CD4-positive, alpha-beta T cell treated with Interleukin-6 for 4 hours (primary cell): ENCODE results near the gene ICA1L.
"Not testable (repeated sequence)": the region's sequence is repeated elsewhere in the genome, so short reads cannot be mapped to it uniquely, and the experiment has no call there.

Experiments
- DNase-seq: peaks from one replicate; pipeline ENCODE4 v3.0.0-alpha.2; 2020; ENCODE audit warnings: mixed read lengths

ICA1L gene

GRCh38 chr2:202871300-202872141 is at the start of gene ICA1L:
Gene ICA1L (minus strand): TSS chr2:202871766. CDS start chr2:202829009, 42,757 bp downstream.
- peak; percentile 56 for DNase-seq

DNA sequence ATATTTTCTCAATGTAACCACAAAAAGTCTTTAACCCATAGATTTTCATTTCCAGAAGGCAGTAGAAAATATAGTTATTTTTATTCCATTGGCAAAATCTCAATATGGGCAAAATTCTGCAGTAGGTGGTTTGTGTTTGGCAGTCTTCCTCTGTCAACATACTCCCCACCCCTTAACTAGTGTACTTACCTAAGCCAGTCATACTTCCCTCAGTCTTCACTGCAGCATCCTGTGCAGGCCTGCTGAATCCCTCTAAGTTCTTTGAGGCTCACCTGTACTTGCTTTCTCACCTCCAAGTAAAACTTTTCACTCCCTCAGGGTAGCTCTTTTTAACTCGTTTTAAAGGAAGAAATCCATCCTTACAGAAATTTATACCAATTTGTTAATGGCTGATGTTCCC is 47.3 kb upstream of the ICA1L start:
- no peak for DNase-seq

DNA sequence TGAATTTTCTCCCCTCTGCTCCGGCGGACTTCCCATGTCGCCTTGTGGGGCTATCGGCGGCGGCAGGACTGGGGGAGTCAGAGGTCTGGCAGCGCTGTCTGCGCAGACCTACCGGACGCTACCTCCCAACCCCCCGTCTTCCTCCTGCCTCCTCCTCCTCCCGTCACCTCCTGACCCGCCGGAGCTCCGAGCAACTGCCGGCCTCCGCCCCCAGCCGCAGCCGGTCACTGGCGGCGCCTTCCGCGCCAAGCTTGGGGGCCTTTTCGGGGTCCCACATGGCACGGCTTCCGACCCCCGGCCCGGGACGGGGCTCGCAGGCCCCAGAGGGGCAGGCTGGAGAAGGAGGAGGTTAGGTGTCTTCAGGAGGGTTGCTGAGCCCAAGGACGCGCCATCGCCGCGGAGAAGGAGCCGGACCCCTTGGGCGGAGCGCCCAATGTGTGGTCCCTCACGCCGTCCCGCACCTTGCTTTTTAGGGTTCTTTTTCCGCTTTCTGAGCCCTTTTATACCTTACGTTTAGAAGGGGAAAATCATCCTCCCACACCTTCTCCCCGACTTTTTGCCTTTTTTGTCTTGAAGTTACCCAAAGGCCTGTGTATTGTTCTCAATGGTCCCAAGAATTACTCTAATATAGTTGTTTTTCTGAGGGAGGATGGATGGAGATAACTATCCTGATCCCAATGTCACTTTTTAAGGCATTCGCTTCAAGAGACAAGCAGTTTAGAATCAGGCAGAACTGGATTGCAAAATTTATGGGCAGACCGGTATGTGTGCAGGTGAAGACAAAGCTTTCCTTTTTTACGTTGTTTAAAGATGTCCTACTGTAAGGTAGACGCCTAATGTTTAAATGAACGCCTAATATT is 41.0 kb upstream of the ICA1L start:
- DNase-seq, result not testable (repeated sequence)

- DNase-seq, result peak; percentile 92
These were observed 40.2 kb upstream of the ICA1L start, which contains the start of the genes CARF and WDR12 for GRCh38 chr2:202911512-202912341. Gene CARF (plus strand): TSS chr2:202912275. CDS start chr2:202941903, 29,628 bp downstream. Gene WDR12 (minus strand): TSS chr2:202911673. CDS start chr2:202911476, 197 bp downstream.

DNA sequence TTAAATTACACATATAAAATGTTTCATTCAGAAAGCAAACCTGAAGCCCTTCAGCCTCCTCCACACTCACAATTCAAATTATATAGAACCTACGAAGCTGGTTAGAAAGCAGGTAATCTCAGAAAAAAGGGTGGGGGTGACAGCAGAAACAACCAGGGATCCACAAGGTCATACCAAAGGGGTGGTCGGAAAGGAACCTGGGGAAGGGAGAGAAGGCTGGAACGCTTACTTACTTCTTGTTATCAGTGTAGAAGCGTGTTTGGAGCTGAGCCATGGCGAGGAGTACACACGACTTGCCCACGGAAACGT is 39.6 kb upstream of the ICA1L start:
- DNase-seq, result no peak

DNA sequence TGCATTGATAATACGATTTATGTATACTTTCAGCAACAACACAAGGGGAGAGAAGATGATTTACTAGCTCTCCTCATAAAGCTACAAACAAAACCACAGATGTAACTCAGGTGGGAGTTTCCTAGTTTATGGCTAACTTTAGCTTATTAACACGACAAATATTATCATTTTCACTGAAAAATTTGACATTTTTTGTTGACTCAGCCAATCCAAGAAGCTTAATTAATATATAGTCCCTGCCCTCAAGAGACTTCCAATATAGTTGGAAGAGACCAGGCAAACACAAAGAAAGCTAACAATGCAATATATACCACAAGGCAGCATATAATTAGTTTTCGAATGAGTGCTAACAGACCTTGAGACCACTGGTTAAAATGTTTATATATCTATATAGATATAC is 39.1 kb upstream of the ICA1L start:
- DNase-seq, result no peak

GRCh38 chr2:202910250-202910649 is 38.7 kb upstream of the ICA1L start:
- DNase-seq, result not testable (repeated sequence)

GRCh38 chr2:202909394-202910192 is 38.0 kb upstream of the ICA1L start:
- no peak for DNase-seq

GRCh38 chr2:202908186-202908585 is 36.6 kb upstream of the ICA1L start:
- no peak for DNase-seq

DNA sequence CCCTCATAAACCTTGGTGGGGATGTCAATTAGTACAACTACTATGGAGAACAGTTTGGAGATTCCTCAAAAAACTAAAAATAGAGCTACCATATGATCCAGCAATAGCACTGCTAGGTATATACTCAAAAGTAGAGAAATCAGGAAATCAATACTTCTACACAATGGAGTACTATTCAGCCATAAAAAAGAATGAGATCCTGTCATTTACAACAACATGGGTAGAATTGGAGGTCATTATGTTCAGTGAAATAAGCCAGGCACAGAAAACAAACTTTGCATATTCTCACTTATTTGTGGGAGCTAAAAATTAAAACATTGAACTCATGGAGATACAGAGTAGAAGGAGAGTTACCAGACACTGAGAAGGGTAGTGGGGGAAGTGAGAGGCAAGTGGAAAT is 33.9 kb upstream of the ICA1L start:
- DNase-seq, result not testable (repeated sequence)

GRCh38 chr2:202885190-202885589 is 13.6 kb upstream of the ICA1L start:
- no peak for DNase-seq

- no peak for DNase-seq
These were observed 12.6 kb upstream of the ICA1L start for GRCh38 chr2:202883987-202884675.

- DNase-seq, result no peak
These were observed 10.0 kb upstream of the ICA1L start for GRCh38 chr2:202881570-202881969.

GRCh38 chr2:202877699-202878098 is 6.1 kb upstream of the ICA1L start:
- DNase-seq, result no peak

GRCh38 chr2:202870431-202871299 is 901 bp downstream of the ICA1L start:
- DNase-seq, result peak; percentile 68

DNA sequence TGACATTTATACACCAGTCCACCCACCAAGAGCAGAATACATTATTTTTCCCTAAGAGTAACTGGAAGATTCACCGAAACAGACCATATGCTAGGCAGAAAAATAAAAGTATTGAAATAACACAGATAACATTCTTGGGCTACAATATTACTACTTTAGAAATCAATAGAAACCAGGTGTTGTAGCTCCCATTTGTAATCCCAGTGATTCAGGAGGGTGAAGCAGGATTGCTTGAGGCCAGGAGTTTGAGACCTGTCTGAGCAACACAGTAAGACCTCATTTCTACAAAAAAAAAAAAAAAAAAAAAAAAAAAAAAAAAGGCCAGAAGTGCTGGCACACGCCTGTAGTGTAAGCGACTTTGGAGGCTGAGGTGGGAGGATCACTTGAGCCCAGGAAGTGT is 9.6 kb downstream of the ICA1L start:
- no peak for DNase-seq

DNA sequence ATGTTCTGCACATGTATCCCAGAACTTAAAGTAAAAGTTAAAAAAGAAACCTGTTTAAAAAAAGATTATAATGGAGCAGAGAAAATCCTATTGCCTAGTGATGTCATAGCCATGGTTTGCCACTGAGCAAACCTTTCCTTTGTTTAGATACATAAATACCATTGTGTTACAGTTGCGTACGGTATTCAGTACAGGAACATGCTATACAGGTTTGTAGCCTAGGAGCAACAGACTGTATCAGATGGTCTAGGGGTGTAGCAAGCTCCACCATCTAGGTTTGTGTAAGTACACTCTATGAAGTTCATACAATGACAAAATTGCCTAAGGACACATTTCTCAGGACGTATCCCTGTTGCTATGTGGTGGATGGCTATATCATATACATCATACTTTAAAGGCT is 13.0 kb downstream of the ICA1L start:
- DNase-seq, result no peak

DNA sequence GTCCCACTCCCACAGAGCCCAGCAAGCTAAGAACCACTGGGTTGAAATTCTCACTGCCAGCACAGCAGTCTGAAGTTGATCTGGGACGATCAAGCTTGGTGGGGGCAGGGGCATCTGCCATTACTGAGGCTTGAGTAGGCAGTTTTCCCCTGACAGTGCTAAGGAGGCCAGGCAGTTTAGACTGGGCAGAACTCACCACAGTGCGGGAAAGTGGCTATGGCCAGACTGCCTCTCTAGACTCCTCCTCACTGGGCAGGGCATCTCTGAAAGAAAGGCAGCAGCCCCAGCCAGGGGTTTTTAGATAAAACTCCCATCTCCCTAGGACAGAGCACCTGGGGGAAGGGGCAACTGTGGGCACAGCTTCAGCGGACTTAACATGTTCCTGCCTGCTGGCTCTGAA is 22.2 kb downstream of the ICA1L start:
- DNase-seq, result not testable (repeated sequence)

- peak; percentile 16 for DNase-seq
These were observed 22.8 kb downstream of the ICA1L start for GRCh38 chr2:202848813-202849212.
